ENCODE measurements around the gene THRA.

The THRA gene

GRCh38 chr17:40065769-40066510 is 3.2 kb downstream of the THRA start:
- no peak for DNase-seq

GRCh38 chr17:40067710-40068109 is 4.9 kb downstream of the THRA start:
- DNase-seq, result no peak

GRCh38 chr17:40068129-40068581 is 5.4 kb downstream of the THRA start:
- no peak for DNase-seq

- DNase-seq, result no peak
Measured at GRCh38 chr17:40068584-40068916, 5.8 kb downstream of the THRA start.

GRCh38 chr17:40068917-40069750 is 6.4 kb downstream of the THRA start:
- DNase-seq, result peak; percentile 31 to 67 (median 63)

GRCh38 chr17:40069751-40070708 is 7.3 kb downstream of the THRA start:
- DNase-seq, result no peak

- DNase-seq, result no peak
Measured at GRCh38 chr17:40070709-40071312, 8.0 kb downstream of the THRA start.

- no peak for DNase-seq
Measured at GRCh38 chr17:40071313-40072039, 8.7 kb downstream of the THRA start.

GRCh38 chr17:40072040-40072734 is 9.4 kb downstream of the THRA start:
- no peak for DNase-seq

GRCh38 chr17:40072735-40073346 is 10.1 kb downstream of the THRA start:
- DNase-seq, result no peak

- no peak for DNase-seq
Measured at GRCh38 chr17:40073454-40074174, 10.8 kb downstream of the THRA start.

GRCh38 chr17:40074175-40074512 is 11.4 kb downstream of the THRA start:
- DNase-seq, result no peak

- no peak for DNase-seq
Measured at GRCh38 chr17:40074871-40075200, 12.1 kb downstream of the THRA start.

- peak; percentile 24 to 59 (median 48) for DNase-seq
Measured at GRCh38 chr17:40075201-40075941, 12.6 kb downstream of the THRA start.

- no peak for DNase-seq
Measured at GRCh38 chr17:40075942-40076498, 13.3 kb downstream of the THRA start.

- no peak for DNase-seq
Measured at GRCh38 chr17:40076591-40076990, 13.8 kb downstream of the THRA start.

- no peak for DNase-seq
Measured at GRCh38 chr17:40079545-40079944, 16.8 kb downstream of the THRA start.

GRCh38 chr17:40084477-40084876 is 21.7 kb downstream of the THRA start:
- DNase-seq, result no peak
